Transverse colon (tissue), 4 donors: ENCODE data around the gene AMOTL1. TPM values are rescaled to one million over a fixed set of nuclear protein-coding genes. Genes with fewer than 3 reads are reported as not detected.

Experiments used
- DNase-seq: peaks from one replicate; pipeline ENCODE4 v3.0.0-alpha.2; 2019
- H3K27ac ChIP-seq, 4 donors: fragments of 200-600 bp; sonication (generic); 2 replicates each; pipeline ENCODE4 v1.5.1; 2016 to 2018; ENCODE audit warnings: inconsistent platforms in 4 of 4
- H3K27me3 ChIP-seq: fragments of 200-600 bp; sonication (generic); 2 replicates; pipeline ENCODE4 v1.5.1; 2017; ENCODE audit warnings: inconsistent platforms
- H3K36me3 ChIP-seq, 4 donors: fragments of 200-600 bp; sonication (generic); 2 replicates each; pipeline ENCODE4 v1.5.1; 2017 to 2019; ENCODE audit warnings: inconsistent platforms in 4 of 4
- H3K4me1 ChIP-seq, 4 donors: fragments of 200-600 bp; sonication (generic); 2 replicates each; pipeline ENCODE4 v1.5.1; 2017 to 2020; ENCODE audit warnings: inconsistent platforms in 4 of 4
- H3K4me3 ChIP-seq, 4 donors: fragments of 200-600 bp; sonication (generic); 1 replicate in 1 of 4; 2 replicates in 3 of 4; pipeline versions ENCODE4 v1.5.1 to v1.6.1; 2017 to 2019; ENCODE audit warnings: inconsistent platforms in 4 of 4
- H3K9me3 ChIP-seq, 2 donors: fragments of 200-600 bp; sonication (generic); 2 replicates each; pipeline ENCODE4 v1.5.1; 2017 to 2019; ENCODE audit warnings: inconsistent platforms in 2 of 2
- CTCF ChIP-seq, 5 experiments: fragments of 200-600 bp in 3 of 5; fragments of 450-650 bp in 2 of 5; sonication (generic) in 3 of 5; IDR thresholded peaks; 1 replicate in 2 of 5; 2 replicates in 3 of 5; pipeline ENCODE4 v1.5.1; 2016 to 2017; ENCODE audit warnings: antibody characterized with exemption in 5 of 5, inconsistent platforms in 3 of 5, mild to moderate bottlenecking in 2 of 5, moderate library complexity in 1 of 5
- EP300 ChIP-seq: sonication (generic); formaldehyde crosslinking; IDR thresholded peaks from one replicate; pipeline ENCODE4 v1.6.1; 2017; ENCODE audit warnings: antibody characterized with exemption, low read depth
- POLR2A ChIP-seq: fragments of 450-650 bp; IDR thresholded peaks from one replicate; pipeline ENCODE4 v1.6.1; 2016; ENCODE audit warnings: antibody characterized with exemption, mild to moderate bottlenecking, moderate library complexity
- POLR2AphosphoS5 ChIP-seq, 3 donors: sonication (generic); formaldehyde crosslinking; IDR thresholded peaks; one replicate each; pipeline ENCODE4 v1.6.1; 2016; ENCODE audit warnings: antibody characterized with exemption in 3 of 3
- WGBS, 2 donors: methylation state at CpG; one replicate each; pipeline ENCODE4 v1.1.5; 2018; ENCODE audit warnings: low coverage in 1 of 2; 5-methylcytosine and 5-hydroxymethylcytosine counted together
- in situ Hi-C, 4 donors: fragments of 200-750 bp; cut with MboI; loops; one replicate each; pipeline versions ENCODE4 v1.15.0 to v1.15.1; 2017; ENCODE audit warnings: low sequenced_read_pairs in 3 of 4, low pct_ligation_motif_present in 1 of 4, low pct_unique_long_range_greater_than_20kb in 1 of 4
- intact Hi-C: fragments of 100-400 bp; cut with DNase I; formaldehyde crosslinking; loops from one replicate; pipeline ENCODE4 v1.15.1; 2023; ENCODE audit warnings: low total_unique reads
- total RNA-seq, 4 donors: library from RNA; depleted of rRNA; stranded (reverse); fragments of >200 nt; gene quantifications; one replicate each; pipeline ENCODE4 v1.1.0, GENCODE V29; 2016

Gene AMOTL1
- total RNA-seq, 4 donors from 2014 or later: 14.3 to 23.9 (median 16.8) TPM

DNA sequence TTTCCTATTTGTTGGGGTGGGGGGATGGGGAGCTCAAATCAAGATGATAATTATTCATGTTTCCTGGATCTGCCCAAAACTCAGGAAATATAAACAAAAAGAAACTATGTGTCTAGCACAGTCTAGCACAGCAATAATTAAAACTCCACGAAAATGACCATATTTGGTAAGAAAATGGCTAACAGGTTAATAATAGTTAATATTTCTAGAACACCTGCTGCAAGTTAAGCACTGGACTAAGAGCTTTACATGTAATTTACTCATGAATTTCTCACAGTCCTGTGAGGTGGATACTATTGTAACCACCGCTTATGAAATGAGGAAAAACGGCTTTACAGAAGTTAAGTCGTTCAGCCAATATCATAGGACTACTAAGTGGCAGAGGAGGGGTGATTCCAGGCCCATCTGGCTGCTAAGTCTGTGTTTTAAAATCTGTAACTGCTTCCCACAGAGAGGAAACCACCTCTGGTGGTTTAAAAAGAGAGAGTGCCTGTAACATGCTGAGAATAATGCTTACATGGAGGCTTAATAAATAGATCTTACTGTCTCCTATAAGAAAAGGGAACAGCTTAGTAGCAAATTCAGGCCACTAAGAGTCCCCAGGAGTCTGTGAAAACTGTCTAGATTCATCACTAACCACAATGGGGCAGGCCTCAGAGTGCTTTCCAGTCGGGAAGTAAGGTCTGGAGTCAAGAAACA lies 11.0 kb upstream of the AMOTL1 start:
- no peak overlapping the region for H3K4me3 ChIP-seq
- intact Hi-C loops (no loop called here), in situ Hi-C loops (no loop called here)
- H3K27ac ChIP-seq: no peak overlapping the region
- peaks cover 0 to 4% (median 0%) of the 10 kb centered on the region in 4 donors for H3K4me1 ChIP-seq
- 58 to 67% methylated on average over 5 of the region's 5 CpGs for WGBS, 2 donors
- DNase-seq: no peak
- H3K36me3 ChIP-seq: no peaks in the 10 kb centered on the region
- no peak for TF ChIP-seq CTCF (IDR thresholded peaks at IDR 0.05)
- no peak for TF ChIP-seq EP300
- no peak for TF ChIP-seq POLR2AphosphoS5 (IDR thresholded peaks at IDR 0.05)
- TF ChIP-seq POLR2A: no peak
- H3K27me3 ChIP-seq: peaks cover 5% of the 10 kb centered on the region
- no peaks in the 10 kb centered on the region for H3K9me3 ChIP-seq

GRCh38 chr11:94758666-94759065 lies 9.5 kb upstream of the AMOTL1 start:
- Histone ChIP-seq H3K4me3 (no peak overlapping the region), H3K36me3 (no peaks in the 10 kb centered on the region), H3K27ac (no peak overlapping the region), H3K4me1 (no peaks in the 10 kb centered on the region), H3K27me3 (peaks cover 5% of the 10 kb centered on the region), H3K9me3 (no peaks in the 10 kb centered on the region)
- in situ Hi-C loops (no loop called here), intact Hi-C loops (no loop called here)
- TF ChIP-seq CTCF (IDR thresholded peaks at IDR 0.05) (no peak), EP300 (no peak), POLR2A (no peak), POLR2AphosphoS5 (IDR thresholded peaks at IDR 0.05) (no peak)
- DNase-seq: no peak
- WGBS, 2 donors: 80 to 86% methylated on average over 3 of the region's 3 CpGs

DNA sequence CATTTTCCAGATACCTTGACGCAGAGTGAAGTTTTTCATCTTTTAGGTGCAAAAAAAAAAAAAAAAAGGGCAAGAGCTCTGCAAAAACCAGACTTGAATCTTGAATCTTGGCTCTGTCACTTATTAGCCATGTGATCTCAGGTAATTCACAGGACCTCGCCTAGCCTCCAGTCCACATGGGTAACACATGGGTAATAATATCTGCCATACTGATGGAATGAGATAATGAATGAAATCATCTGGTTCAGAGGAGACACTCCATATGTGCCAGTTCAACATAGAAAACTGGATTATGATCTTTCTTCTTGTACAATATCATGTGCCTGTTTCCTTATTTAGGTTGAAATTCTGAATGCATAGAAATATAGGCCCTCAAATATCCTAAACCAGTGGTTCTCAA lies 8.6 kb upstream of the AMOTL1 start:
- Histone ChIP-seq H3K27ac (no peak overlapping the region), H3K36me3 (no peaks in the 10 kb centered on the region), H3K4me1 (no peaks in the 10 kb centered on the region), H3K9me3 (no peaks in the 10 kb centered on the region), H3K27me3 (peaks cover 11% of the 10 kb centered on the region), H3K4me3 (no peak overlapping the region)
- WGBS, 2 donors: 89 to 100% methylated on average over 2 of the region's 2 CpGs
- no peak for DNase-seq
- in situ Hi-C loops (no loop called here), intact Hi-C loops (no loop called here)
- TF ChIP-seq CTCF (IDR thresholded peaks at IDR 0.05): no peak
- no peak for TF ChIP-seq EP300
- TF ChIP-seq POLR2AphosphoS5 (IDR thresholded peaks at IDR 0.05): no peak
- no peak for TF ChIP-seq POLR2A

GRCh38 chr11:94760296-94760695 lies 7.9 kb upstream of the AMOTL1 start:
- in situ Hi-C loops: no loop called here
- H3K27ac ChIP-seq: no peak overlapping the region
- no peaks in the 10 kb centered on the region for H3K4me1 ChIP-seq
- TF ChIP-seq EP300: no peak
- no peak for TF ChIP-seq POLR2AphosphoS5 (IDR thresholded peaks at IDR 0.05)
- no peak for TF ChIP-seq CTCF (IDR thresholded peaks at IDR 0.05)
- TF ChIP-seq POLR2A: no peak
- intact Hi-C loops: no loop called here
- DNase-seq: no peak
- no peaks in the 10 kb centered on the region for H3K9me3 ChIP-seq
- H3K36me3 ChIP-seq: no peaks in the 10 kb centered on the region
- H3K4me3 ChIP-seq: no peak overlapping the region
- peaks cover 11% of the 10 kb centered on the region for H3K27me3 ChIP-seq
